Brain microvascular endothelial cell (primary cell): ENCODE results near the gene QTRT2.

Source experiments
- DNase-seq: peaks from one replicate; pipeline ENCODE4 v3.0.0-alpha.2; 2020
- H3K27ac ChIP-seq: fragments of 250-450 bp; sonication (Bioruptor Pico); 2 replicates; pipeline ENCODE4 v1.5.1; 2020; ENCODE audit warnings: mild to moderate bottlenecking, moderate library complexity
- H3K27me3 ChIP-seq: fragments of 250-450 bp; sonication (Bioruptor Pico); replicated peaks from 2 replicates; pipeline ENCODE4 v1.5.1; 2020; ENCODE audit warnings: mild to moderate bottlenecking
- H3K36me3 ChIP-seq: fragments of 250-450 bp; sonication (Bioruptor Pico); replicated peaks from 2 replicates; pipeline ENCODE4 v1.5.1; 2020; ENCODE audit warnings: mild to moderate bottlenecking
- H3K4me3 ChIP-seq: 2 replicates; pipeline ENCODE4 v1.5.1; 2011; ENCODE audit warnings: low read depth, mild to moderate bottlenecking, control low read depth, low read length, moderate library complexity
- CTCF ChIP-seq: IDR thresholded peaks from 2 replicates; pipeline ENCODE4 v1.5.1; 2011; ENCODE audit warnings: low read depth, mild to moderate bottlenecking, moderate library complexity, low read length, control low read depth, inconsistent platforms; ENCODE audit errors: missing control alignments
- in situ Hi-C: cut with HindIII; loops from 2 replicates; pipeline ENCODE4 v1.10.0; 2017; ENCODE audit warnings: low sequenced_read_pairs, low pct_ligation_motif_present

QTRT2 gene

DNA sequence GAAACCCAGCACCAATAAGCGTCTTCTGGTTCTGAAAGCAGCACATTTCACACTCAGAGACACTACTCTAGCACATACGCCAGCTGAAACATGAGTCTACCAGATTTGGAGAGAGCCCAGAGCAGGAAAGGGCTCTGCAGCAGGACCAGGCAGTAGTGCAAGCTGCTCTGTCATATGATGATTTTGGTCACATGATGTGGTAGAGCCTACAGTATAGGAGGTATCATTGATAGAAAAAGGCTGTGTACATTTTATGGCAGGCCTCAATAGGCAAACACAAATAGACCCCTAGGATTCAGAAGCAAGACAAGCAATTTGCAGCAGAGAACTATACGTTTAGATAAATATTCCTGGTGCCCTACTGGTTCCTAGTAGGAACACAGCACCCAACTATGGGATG lies 58.2 kb downstream of the QTRT2 start:
- no peak for TF ChIP-seq CTCF
- Histone ChIP-seq H3K36me3 (no peaks in the 10 kb centered on the region), H3K27ac (no peak overlapping the region), H3K27me3 (no peaks in the 10 kb centered on the region), H3K4me3 (no peak overlapping the region)
- in situ Hi-C loops = no loop called here
- DNase-seq = no peak

DNA sequence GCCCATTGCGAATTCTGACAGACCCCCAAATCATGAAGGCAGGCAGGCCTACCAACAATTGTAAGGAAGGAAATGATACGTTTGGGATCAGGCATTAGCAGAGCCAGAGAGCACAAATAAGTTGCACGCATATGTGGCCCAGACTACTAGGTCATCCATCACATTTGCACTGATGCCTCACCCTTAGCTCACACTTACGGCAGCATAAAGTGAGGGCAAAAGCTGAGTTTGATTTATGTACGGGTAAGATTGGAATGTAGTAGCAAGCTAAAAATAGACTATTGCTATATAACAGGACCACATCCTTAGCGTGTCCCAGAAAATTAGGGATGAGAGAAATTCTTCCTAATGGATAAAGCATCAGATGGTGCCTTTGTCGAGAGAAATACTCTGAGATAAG lies 58.6 kb downstream of the QTRT2 start:
- no peaks in the 10 kb centered on the region for H3K36me3 ChIP-seq
- in situ Hi-C loops = no loop called here
- H3K27me3 ChIP-seq = no peaks in the 10 kb centered on the region
- no peak overlapping the region for H3K27ac ChIP-seq
- TF ChIP-seq CTCF = no peak
- H3K4me3 ChIP-seq = no peak overlapping the region
- DNase-seq = no peak

DNA sequence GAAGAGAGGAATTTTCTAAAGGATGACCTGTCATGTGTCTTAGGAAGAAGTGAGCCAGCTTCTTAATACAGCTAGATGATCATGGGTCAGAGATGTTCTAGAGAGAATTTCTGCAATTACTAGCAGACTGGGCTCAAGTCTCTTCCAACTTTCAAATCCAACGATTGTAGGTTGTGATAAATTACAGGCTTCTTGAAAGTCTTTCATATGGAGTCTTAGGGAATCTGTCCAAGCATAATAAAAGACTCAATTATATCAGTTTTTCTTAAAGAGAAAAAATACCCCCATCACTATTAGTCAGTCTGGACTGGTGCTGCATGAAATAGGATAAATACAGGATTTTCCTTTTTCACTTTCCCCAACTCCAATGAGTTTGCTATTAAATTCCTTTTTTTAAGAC lies 63.2 kb downstream of the QTRT2 start:
- no peak for DNase-seq
- in situ Hi-C loops = no loop called here
- H3K27ac ChIP-seq = peak overlapping the region; percentile 61

GRCh38 chr3:114120211-114120610 lies 63.7 kb downstream of the QTRT2 start:
- TF ChIP-seq CTCF = no peak

More for the DNA sequence above, 63.2 kb downstream of the QTRT2 start:
- Histone ChIP-seq H3K36me3 (no peaks in the 10 kb centered on the region), H3K4me3 (no peak overlapping the region), H3K27me3 (no peaks in the 10 kb centered on the region)
- no peak for TF ChIP-seq CTCF

GRCh38 chr3:114122027-114122709 lies 65.6 kb downstream of the QTRT2 start:
- H3K27me3 ChIP-seq = no peaks in the 10 kb centered on the region
- no peak for TF ChIP-seq CTCF
- H3K27ac ChIP-seq = no peak overlapping the region
- no peak overlapping the region for H3K4me3 ChIP-seq
- in situ Hi-C loops = no loop called here
- H3K36me3 ChIP-seq = no peaks in the 10 kb centered on the region
- DNase-seq = peak; percentile 54

More at GRCh38 chr3:114120211-114120610, 63.7 kb downstream of the QTRT2 start:
- DNase-seq = peak; percentile 54
- no peak overlapping the region for H3K4me3 ChIP-seq
- H3K27me3 ChIP-seq = no peaks in the 10 kb centered on the region
- in situ Hi-C loops = no loop called here
- no peaks in the 10 kb centered on the region for H3K36me3 ChIP-seq
- peak overlapping the region; percentile 61 for H3K27ac ChIP-seq

DNA sequence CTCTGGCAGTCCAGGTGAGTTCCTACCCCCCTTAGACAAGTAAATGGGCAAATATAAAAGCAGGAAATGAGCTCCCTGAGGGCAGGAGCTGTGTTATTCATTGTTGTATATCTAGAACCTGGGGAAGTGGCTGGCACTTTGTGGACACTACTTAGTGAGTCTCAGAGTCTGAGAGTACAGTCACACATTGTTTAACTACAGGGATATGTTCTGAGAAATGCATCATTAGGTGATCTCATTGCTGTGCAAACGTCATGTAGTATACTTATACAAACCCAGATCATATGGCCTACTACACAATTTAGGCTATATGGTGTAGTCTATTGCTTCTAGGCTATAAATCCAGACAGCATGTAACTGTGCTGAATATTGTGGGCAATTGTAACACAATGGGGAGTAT lies 69.9 kb downstream of the QTRT2 start:
- Histone ChIP-seq H3K4me3 (no peak overlapping the region), H3K27ac (no peak overlapping the region), H3K27me3 (no peaks in the 10 kb centered on the region), H3K36me3 (no peaks in the 10 kb centered on the region)
- DNase-seq = no peak
- in situ Hi-C loops = no loop called here
- no peak for TF ChIP-seq CTCF
